HT-29 (cell line): ENCODE results near the gene TSPAN18. TPM values are rescaled to one million over a fixed set of nuclear protein-coding genes. Genes with fewer than 3 reads are reported as not detected.

Source experiments
- DNase-seq: peaks from one replicate; pipeline ENCODE4 v3.0.0-alpha.2; 2015; ENCODE audit warnings: low spot score
- total RNA-seq: library from RNA; depleted of rRNA; stranded (reverse); fragments of >200 nt; shearing (Covaris generic); gene quantifications from 2 replicates; pipeline ENCODE4 v1.2.3, GENCODE V29; 2014

The TSPAN18 gene
- total RNA-seq, 1 experiment from 2014 or later, result not detected

GRCh38 chr11:44847316-44847715, 120.6 kb downstream of the TSPAN18 start:
- DNase-seq, result no peak

- no peak for DNase-seq
Observed at GRCh38 chr11:44848203-44848962, 121.6 kb downstream of the TSPAN18 start.

GRCh38 chr11:44848963-44849350, 122.2 kb downstream of the TSPAN18 start:
- DNase-seq, result no peak

GRCh38 chr11:44849424-44849823, 122.7 kb downstream of the TSPAN18 start:
- no peak for DNase-seq

GRCh38 chr11:44849922-44850321, 123.2 kb downstream of the TSPAN18 start:
- DNase-seq, result no peak

GRCh38 chr11:44851496-44851895, 124.7 kb downstream of the TSPAN18 start:
- no peak for DNase-seq

GRCh38 chr11:44852159-44852747, 125.5 kb downstream of the TSPAN18 start:
- DNase-seq, result no peak

- no peak for DNase-seq
Observed at GRCh38 chr11:44852952-44853351, 126.2 kb downstream of the TSPAN18 start.

- DNase-seq, result no peak
Observed at GRCh38 chr11:44853666-44854065, 126.9 kb downstream of the TSPAN18 start.

GRCh38 chr11:44854086-44854485, 127.3 kb downstream of the TSPAN18 start:
- DNase-seq, result no peak

- no peak for DNase-seq
Observed at GRCh38 chr11:44854741-44855492, 128.2 kb downstream of the TSPAN18 start.

GRCh38 chr11:44855493-44855849, 128.7 kb downstream of the TSPAN18 start:
- no peak for DNase-seq

- no peak for DNase-seq
Observed at GRCh38 chr11:44857490-44858090, 130.8 kb downstream of the TSPAN18 start.

GRCh38 chr11:44858796-44859527, 132.2 kb downstream of the TSPAN18 start:
- DNase-seq, result no peak

- DNase-seq, result no peak
Observed at GRCh38 chr11:44859528-44859925, 132.8 kb downstream of the TSPAN18 start.

- no peak for DNase-seq
Observed at GRCh38 chr11:44860346-44860745, 133.6 kb downstream of the TSPAN18 start.

GRCh38 chr11:44861849-44862557, 135.2 kb downstream of the TSPAN18 start:
- peak; percentile 91 for DNase-seq

- DNase-seq, result no peak
Observed at GRCh38 chr11:44862558-44863101, 135.9 kb downstream of the TSPAN18 start.

- DNase-seq, result no peak
Observed at GRCh38 chr11:44863231-44863630, 136.5 kb downstream of the TSPAN18 start.

- no peak for DNase-seq
Observed at GRCh38 chr11:44865866-44866272, 139.1 kb downstream of the TSPAN18 start.

GRCh38 chr11:44866286-44866685, 139.5 kb downstream of the TSPAN18 start:
- DNase-seq, result no peak
